GM23248 (cell line): ENCODE results near the gene CORO2A. TPM values are rescaled to one million over a fixed set of nuclear protein-coding genes. Genes with fewer than 3 reads are reported as not detected.

Source experiments
- DNase-seq: peaks from one replicate; pipeline ENCODE4 v3.0.0-alpha.2; 2015
- H2AFZ ChIP-seq: fragments of 200-600 bp; sonication (generic); 2 replicates; pipeline ENCODE4 v1.6.1; 2016; ENCODE audit warnings: antibody characterized with exemption
- H3F3A ChIP-seq: fragments of 200-600 bp; sonication (generic); 2 replicates; pipeline ENCODE4 v1.6.1; 2016; ENCODE audit warnings: mild to moderate bottlenecking, antibody characterized with exemption, mixed run types; ENCODE audit not compliant: insufficient read depth
- H3K27ac ChIP-seq: fragments of 200-600 bp; sonication (generic); 2 replicates; pipeline ENCODE4 v1.5.1; 2016; ENCODE audit warnings: mild to moderate bottlenecking
- H3K27me3 ChIP-seq: fragments of 200-600 bp; sonication (generic); replicated peaks from 2 replicates; pipeline ENCODE4 v1.6.1; 2016; ENCODE audit warnings: mild to moderate bottlenecking; ENCODE audit not compliant: insufficient read depth
- H3K36me3 ChIP-seq: fragments of 200-600 bp; sonication (generic); 2 replicates; pipeline ENCODE4 v1.6.1; 2016; ENCODE audit warnings: low read depth, mild to moderate bottlenecking
- H3K4me1 ChIP-seq: fragments of 200-600 bp; sonication (generic); 2 replicates; pipeline ENCODE4 v1.6.1; 2016; ENCODE audit warnings: mild to moderate bottlenecking; ENCODE audit not compliant: insufficient read depth
- H3K4me2 ChIP-seq: fragments of 200-600 bp; sonication (generic); one replicate; pipeline ENCODE4 v1.6.1; 2016; ENCODE audit warnings: mild to moderate bottlenecking; ENCODE audit not compliant: unreplicated experiment
- H3K4me3 ChIP-seq: fragments of 200-600 bp; sonication (generic); 2 replicates; pipeline ENCODE4 v1.5.1; 2016; ENCODE audit warnings: mild to moderate bottlenecking
- H3K79me2 ChIP-seq: fragments of 200-600 bp; sonication (generic); 2 replicates; pipeline ENCODE4 v1.6.1; 2016; ENCODE audit warnings: mild to moderate bottlenecking; ENCODE audit not compliant: insufficient read depth
- H3K9ac ChIP-seq: fragments of 200-600 bp; sonication (generic); 2 replicates; pipeline ENCODE4 v1.6.1; 2016; ENCODE audit warnings: mild to moderate bottlenecking
- H3K9me2 ChIP-seq: fragments of 200-600 bp; sonication (generic); 2 replicates; pipeline ENCODE4 v1.6.1; 2016; ENCODE audit warnings: mixed run types, mild to moderate bottlenecking, moderate library complexity; ENCODE audit not compliant: insufficient read depth
- H3K9me3 ChIP-seq: fragments of 200-600 bp; sonication (generic); one replicate; pipeline ENCODE4 v1.6.1; 2017; ENCODE audit warnings: low read depth
- H4K20me1 ChIP-seq: fragments of 200-600 bp; sonication (generic); 2 replicates; pipeline ENCODE4 v1.6.0; 2016; ENCODE audit not compliant: insufficient read depth
- EZH2 ChIP-seq: fragments of 200-600 bp; sonication (generic); IDR thresholded peaks from 2 replicates; pipeline ENCODE4 v1.6.1; 2018; ENCODE audit warnings: antibody characterized with exemption, mild to moderate bottlenecking; ENCODE audit not compliant: insufficient read depth, poor library complexity, severe bottlenecking
- EZH2phosphoT487 ChIP-seq: fragments of 200-600 bp; sonication (generic); IDR thresholded peaks from 2 replicates; pipeline ENCODE4 v1.6.1; 2018; ENCODE audit warnings: antibody characterized with exemption, moderate library complexity, mild to moderate bottlenecking, low read depth; ENCODE audit not compliant: insufficient read depth
- WGBS, 2 experiments: methylation state at CpG; one replicate each; pipeline ENCODE4 v1.1.6; 2015 to 2017; ENCODE audit warnings: low lambda C conversion rate in 2 of 2, low coverage in 1 of 2; ENCODE audit errors: missing lambda C conversion rate in 2 of 2; 5-methylcytosine and 5-hydroxymethylcytosine counted together
- in situ Hi-C: fragments of 300-500 bp; cut with MboI; formaldehyde crosslinking; loops from 2 replicates; pipeline ENCODE4 v1.15.0; 2020
- polyA plus RNA-seq: library from polyadenylated mRNA; unstranded; fragments of >200 nt; fragmentation: Nextera tagmentation; extraction: Ambion mirVana; gene quantifications from 2 replicates; pipeline ENCODE4 v1.2.1, GENCODE V29; 2016
- total RNA-seq: library from RNA; depleted of rRNA; stranded (reverse); fragments of >200 nt; shearing (Covaris generic); gene quantifications from 2 replicates; pipeline ENCODE4 v1.2.3, GENCODE V29; 2014

CORO2A gene
- total and polyA plus RNA-seq, 2 experiments from 2014 or later, result 0.86 to 1.3 TPM

DNA sequence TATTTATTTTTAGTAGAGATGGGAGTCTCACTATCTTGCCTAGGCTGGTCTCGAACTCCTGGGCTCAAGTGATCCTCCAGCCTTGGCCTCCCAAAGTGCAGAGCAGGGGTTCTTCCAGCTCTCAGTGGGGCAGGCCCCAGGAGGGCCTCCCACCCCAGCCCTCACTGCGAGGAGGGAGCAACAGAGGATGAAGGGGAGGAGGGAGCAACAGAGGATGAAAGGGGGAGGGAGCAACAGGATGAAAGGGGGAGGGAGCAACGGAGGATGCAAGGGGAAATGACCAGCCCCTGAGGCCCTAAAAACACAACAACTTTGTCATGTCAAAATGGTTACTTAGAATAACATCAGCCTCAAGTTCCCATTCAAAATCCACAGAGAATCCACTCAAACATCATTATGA lies 83.4 kb downstream of the CORO2A start:
- Histone ChIP-seq H3K79me2 (no peaks in the 10 kb centered on the region), H3K27me3 (no peaks in the 10 kb centered on the region), H3K4me3 (no peak overlapping the region), H3K9ac (no peak overlapping the region), H2AFZ (no peak overlapping the region), H3F3A (no peaks in the 10 kb centered on the region), H4K20me1 (no peaks in the 10 kb centered on the region), H3K9me3 (no peaks in the 10 kb centered on the region), H3K4me1 (no peaks in the 10 kb centered on the region), H3K9me2 (no peaks in the 10 kb centered on the region), H3K36me3 (no peaks in the 10 kb centered on the region), H3K27ac (no peak overlapping the region), H3K4me2 (no peak overlapping the region)
- DNase-seq, result no peak
- in situ Hi-C loops, result no loop called here
- TF ChIP-seq EZH2phosphoT487, result no peak
- no peak for TF ChIP-seq EZH2
- 59 to 68% methylated on average over 3 of the region's 3 CpGs for WGBS, 2 experiments

DNA sequence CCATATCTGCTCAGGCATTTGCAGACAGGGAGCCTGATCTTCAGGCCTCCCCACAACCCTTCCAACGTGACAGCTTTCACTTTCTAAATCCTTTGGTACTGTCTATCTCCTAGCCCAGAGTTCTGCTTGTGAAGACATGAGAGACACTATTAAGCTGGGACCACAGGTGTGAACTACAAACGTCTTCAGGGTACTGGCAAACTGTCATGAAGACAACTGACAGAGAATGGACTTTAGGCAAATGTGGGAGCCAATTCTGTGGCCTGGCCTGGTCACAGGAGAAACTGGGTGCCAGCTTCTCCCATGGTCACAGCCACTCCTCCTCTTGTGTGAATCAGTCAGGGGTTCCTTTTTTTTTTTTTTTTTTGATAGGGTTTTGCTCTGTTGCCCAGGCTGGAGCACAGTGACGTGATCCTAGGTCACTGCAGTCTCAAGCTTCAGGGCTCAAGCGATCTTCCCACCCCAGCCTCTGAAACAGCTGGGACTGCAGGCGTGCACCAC lies 83.9 kb downstream of the CORO2A start:
- in situ Hi-C loops, result no loop called here
- H3K9ac ChIP-seq, result no peak overlapping the region
- no peaks in the 10 kb centered on the region for H4K20me1 ChIP-seq
- H2AFZ ChIP-seq, result no peak overlapping the region
- H3K27ac ChIP-seq, result no peak overlapping the region
- H3K79me2 ChIP-seq, result no peaks in the 10 kb centered on the region
- 78 to 80% methylated on average over 5 of the region's 5 CpGs for WGBS, 2 experiments
- H3K4me3 ChIP-seq, result no peak overlapping the region
- H3K4me1 ChIP-seq, result no peaks in the 10 kb centered on the region
- TF ChIP-seq EZH2phosphoT487 (no peak), EZH2 (no peak)
- H3K9me2 ChIP-seq, result no peaks in the 10 kb centered on the region
- H3K27me3 ChIP-seq, result no peaks in the 10 kb centered on the region
- H3K9me3 ChIP-seq, result no peaks in the 10 kb centered on the region
- H3K4me2 ChIP-seq, result no peak overlapping the region
- H3K36me3 ChIP-seq, result no peaks in the 10 kb centered on the region
- no peaks in the 10 kb centered on the region for H3F3A ChIP-seq
- DNase-seq, result no peak

DNA sequence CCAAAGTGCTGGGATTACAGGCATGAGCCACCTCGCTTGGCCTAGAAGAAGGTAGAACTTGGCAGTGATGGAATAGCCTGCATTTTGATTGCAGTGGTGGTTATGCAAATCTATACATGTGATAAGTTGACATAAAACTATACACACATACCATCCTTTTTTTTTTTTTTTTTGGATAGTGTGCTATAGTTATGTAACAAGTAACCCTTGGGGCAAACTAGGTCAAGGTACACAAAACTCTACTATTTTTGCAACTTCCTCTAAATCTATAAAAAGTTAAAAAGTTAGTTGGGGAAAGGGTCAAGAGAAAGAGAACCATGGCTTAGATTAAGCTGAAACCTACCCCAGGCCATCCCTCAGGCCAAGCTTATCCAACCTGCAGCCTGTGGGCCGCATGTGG lies 84.5 kb downstream of the CORO2A start:
- Histone ChIP-seq H3K9me3 (no peaks in the 10 kb centered on the region), H3K36me3 (no peaks in the 10 kb centered on the region), H4K20me1 (no peaks in the 10 kb centered on the region), H3F3A (no peaks in the 10 kb centered on the region), H2AFZ (no peak overlapping the region), H3K27me3 (no peaks in the 10 kb centered on the region), H3K4me3 (no peak overlapping the region), H3K4me2 (no peak overlapping the region), H3K27ac (no peak overlapping the region), H3K9ac (no peak overlapping the region), H3K4me1 (no peaks in the 10 kb centered on the region), H3K9me2 (no peaks in the 10 kb centered on the region), H3K79me2 (no peaks in the 10 kb centered on the region)
- in situ Hi-C loops, result no loop called here
- TF ChIP-seq EZH2, result no peak
- no peak for TF ChIP-seq EZH2phosphoT487
- 93 to 98% methylated on average over 2 of the region's 2 CpGs for WGBS, 2 experiments
- DNase-seq, result no peak

DNA sequence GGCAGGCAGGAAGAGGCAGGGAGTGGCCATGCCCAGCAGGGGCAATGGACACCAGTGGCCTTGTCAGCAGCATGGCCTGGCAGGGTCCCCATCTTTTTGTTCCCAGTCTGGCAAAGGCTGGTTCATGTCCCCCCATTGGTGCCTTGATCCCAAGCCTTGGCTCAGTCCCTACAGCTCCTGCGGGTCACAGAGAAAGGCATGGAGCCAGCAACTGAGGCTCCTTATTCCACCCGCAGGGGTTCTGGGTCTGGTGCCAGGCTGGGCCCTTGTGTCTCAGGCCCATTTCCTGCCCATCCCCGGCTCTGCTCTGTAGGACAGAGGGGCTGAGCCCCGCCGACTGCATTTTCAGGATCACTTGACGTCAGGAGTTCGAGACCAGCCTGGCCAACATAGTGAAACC lies 87.4 kb downstream of the CORO2A start:
- H3K4me2 ChIP-seq, result no peak overlapping the region
- H3K9ac ChIP-seq, result no peak overlapping the region
- no peaks in the 10 kb centered on the region for H3K27me3 ChIP-seq
- no peaks in the 10 kb centered on the region for H3K36me3 ChIP-seq
- WGBS, 2 experiments, result 92 to 93% methylated on average over 7 of the region's 7 CpGs
- H2AFZ ChIP-seq, result no peak overlapping the region
- no peaks in the 10 kb centered on the region for H4K20me1 ChIP-seq
- no peak for DNase-seq
- TF ChIP-seq EZH2phosphoT487 (no peak), EZH2 (no peak)
- no peak overlapping the region for H3K27ac ChIP-seq
- no peak overlapping the region for H3K4me3 ChIP-seq
- no peaks in the 10 kb centered on the region for H3K9me3 ChIP-seq
- no peaks in the 10 kb centered on the region for H3K79me2 ChIP-seq
- H3K9me2 ChIP-seq, result no peaks in the 10 kb centered on the region
- H3K4me1 ChIP-seq, result no peaks in the 10 kb centered on the region
- H3F3A ChIP-seq, result no peaks in the 10 kb centered on the region
- in situ Hi-C loops, result no loop called here

DNA sequence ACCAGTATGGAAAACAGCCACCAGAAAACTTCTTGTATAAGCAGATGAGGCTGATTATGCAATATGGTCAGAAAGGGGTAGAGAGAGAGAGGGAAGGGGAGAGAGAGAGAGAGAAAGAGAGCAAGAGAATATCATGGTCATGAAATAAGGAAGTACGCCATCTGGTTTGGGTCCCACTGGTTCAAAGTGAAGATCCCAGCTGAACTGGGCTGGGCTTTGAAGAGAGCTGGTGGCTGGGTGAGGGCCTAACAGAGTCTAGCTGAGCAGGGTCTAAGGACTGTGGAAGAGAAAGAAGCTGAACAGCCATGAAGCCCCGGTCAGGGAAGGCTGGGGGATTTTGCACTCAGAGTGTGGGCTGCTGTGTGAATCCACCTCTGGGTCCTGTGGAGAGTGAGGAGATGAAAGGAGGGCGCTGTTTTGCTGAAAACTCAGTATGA lies 88.0 kb downstream of the CORO2A start:
- H3K9me2 ChIP-seq, result no peaks in the 10 kb centered on the region
- no peak overlapping the region for H3K9ac ChIP-seq
- H3K4me2 ChIP-seq, result no peak overlapping the region
- in situ Hi-C loops, result no loop called here
- no peak overlapping the region for H2AFZ ChIP-seq
- no peaks in the 10 kb centered on the region for H3K4me1 ChIP-seq
- no peak for TF ChIP-seq EZH2
- no peak for TF ChIP-seq EZH2phosphoT487
- H3K36me3 ChIP-seq, result no peaks in the 10 kb centered on the region
- H3K27ac ChIP-seq, result no peak overlapping the region
- no peaks in the 10 kb centered on the region for H3K27me3 ChIP-seq
- WGBS, 2 experiments, result 70 to 72% methylated on average over 3 of the region's 3 CpGs
- H3K4me3 ChIP-seq, result no peak overlapping the region
- no peak for DNase-seq
- no peaks in the 10 kb centered on the region for H4K20me1 ChIP-seq
- H3F3A ChIP-seq, result no peaks in the 10 kb centered on the region
- H3K79me2 ChIP-seq, result no peaks in the 10 kb centered on the region
- H3K9me3 ChIP-seq, result no peaks in the 10 kb centered on the region
